Measurements from ENCODE around the gene GPR4. TPM values are rescaled to one million over a fixed set of nuclear protein-coding genes. Genes with fewer than 3 reads are reported as not detected.

Gene GPR4
- total RNA-seq, 1 experiment from 2014 or later, result 0.07 TPM

DNA sequence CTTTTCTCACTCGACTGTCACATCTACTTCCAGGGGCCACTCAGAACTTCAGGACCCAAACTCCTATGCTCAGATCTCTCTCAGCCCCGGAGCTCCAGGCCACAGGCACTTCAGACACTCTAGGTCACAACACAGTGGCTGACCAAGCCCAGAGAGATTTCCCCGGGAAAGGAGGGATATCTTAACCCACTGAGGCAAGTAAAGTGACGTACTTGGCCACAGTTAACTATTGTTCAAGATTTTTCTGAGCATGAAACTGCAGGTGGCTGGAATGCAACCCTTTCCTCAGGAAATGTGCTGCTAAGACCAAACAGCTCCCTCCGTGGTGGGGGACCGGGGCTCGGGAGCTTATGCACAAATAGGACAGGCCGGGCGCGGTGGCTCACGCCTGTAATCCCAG is 41.3 kb downstream of the GPR4 start:
- no peak overlapping the region for H3K4me2 ChIP-seq (ENCODE audit: insufficient read depth, insufficient read length, low read length)
- H3K23me2 ChIP-seq (ENCODE audit: insufficient read length, low read depth, low read length, poor library complexity, severe bottlenecking), result no peaks in the 10 kb centered on the region
- H4K5ac ChIP-seq (ENCODE audit: insufficient read length, low read depth, low read length), result no peak overlapping the region
- H2AFZ ChIP-seq (ENCODE audit: low read length), result no peak overlapping the region
- no peak overlapping the region for H4K8ac ChIP-seq (replicated peaks; ENCODE audit: insufficient read length, low read depth, low read length)
- H2AK5ac ChIP-seq (ENCODE audit: insufficient read length, low read length), result no peak overlapping the region
- H2BK12ac ChIP-seq (ENCODE audit: insufficient read length, low read depth, low read length), result no peak overlapping the region
- 0 out of 2 replicates have a peak, but pooled peaks cover 2% of the 10 kb centered on the region for H3K79me2 ChIP-seq (ENCODE audit: insufficient read depth, low read length)
- Mint-ChIP-seq H3K9me3 (no peaks in the 10 kb centered on the region), H3K36me3 (ENCODE audit: insufficient read depth in 1 of 3, low read depth in 3 of 3) (no peaks in the 10 kb centered on the region; a peak in 1 of 7 replicates), H3K27me3 (ENCODE audit: low read depth) (no peaks in the 10 kb centered on the region), H3K27ac (peak overlapping the region in 2 of 3 experiments; percentile 9 to 85; a peak in 2 of 7 replicates), H3K4me1 (peaks cover 17 to 18% of the 10 kb centered on the region in 2 experiments), H3K4me3 (no peak overlapping the region)
- H3K14ac ChIP-seq (ENCODE audit: insufficient read depth, low read length), result no peak overlapping the region
- H4K91ac ChIP-seq (ENCODE audit: insufficient read length, low read depth, low read length), result no peak overlapping the region
- H3K27ac ChIP-seq (ENCODE audit: insufficient read length, low read depth, low read length), result no peak overlapping the region
- H2BK120ac ChIP-seq (ENCODE audit: low read depth, low read length, poor library complexity, severe bottlenecking), result no peak overlapping the region
- peaks cover 4% of the 10 kb centered on the region; the same call in 1 of the 2 replicates for H3K4me1 ChIP-seq (ENCODE audit: insufficient read depth, low read length)
- no peak overlapping the region for H2BK20ac ChIP-seq (ENCODE audit: low read depth, low read length, poor library complexity, severe bottlenecking)
- no peaks in the 10 kb centered on the region for H3K9me3 ChIP-seq (ENCODE audit: control insufficient read depth, low read depth, low read length)
- no peaks in the 10 kb centered on the region for H4K20me1 ChIP-seq (ENCODE audit: control insufficient read depth, insufficient read depth, insufficient read length)
- no CpG with 5 or more reads among the region's 11 CpGs for WGBS (ENCODE audit: extremely low coverage, insufficient read length, low lambda C conversion rate)
- no peak for DNase-seq
- H3K18ac ChIP-seq (ENCODE audit: insufficient read length, low read depth, low read length), result no peak overlapping the region
- H3K9ac ChIP-seq (ENCODE audit: extremely low read depth, insufficient read length, low read length), result no peak overlapping the region
- H3K79me1 ChIP-seq (ENCODE audit: insufficient read depth, low read depth, low read length, poor library complexity, severe bottlenecking), result no peaks in the 10 kb centered on the region
- H3K27me3 ChIP-seq (ENCODE audit: insufficient read depth, low read length), result no peaks in the 10 kb centered on the region
- no peak for TF ChIP-seq CTCF (conservative IDR thresholded peaks at IDR 0.05)
- no peak overlapping the region for H3K4ac ChIP-seq (ENCODE audit: low read depth, low read length)
- H3K23ac ChIP-seq (ENCODE audit: insufficient read length, low read depth, low read length), result no peak overlapping the region
- no peak overlapping the region for H3T11ph ChIP-seq (ENCODE audit: low read length)
- H3K56ac ChIP-seq (ENCODE audit: insufficient read length, low read depth, low read length), result no peak overlapping the region
- no peak overlapping the region for H2BK5ac ChIP-seq (ENCODE audit: insufficient read length, low read length)
- H2BK15ac ChIP-seq (ENCODE audit: low read depth, low read length), result no peak overlapping the region
